Adrenal gland (tissue), 5 donors: ENCODE results near the gene AMHR2.

Experiments used
- CTCF ChIP-seq, 6 experiments: fragments of 450-650 bp in 4 of 6; fragments of 200-600 bp in 2 of 6; sonication (generic) in 1 of 6; IDR thresholded peaks; 1 replicate in 5 of 6; 2 replicates in 1 of 6; pipeline versions ENCODE4 v1.5.1 to v1.8.0; 2016 to 2021; ENCODE audit warnings: antibody characterized with exemption in 6 of 6, mild to moderate bottlenecking in 2 of 6, moderate library complexity in 1 of 6
- POLR2A ChIP-seq, 2 donors: fragments of 450-650 bp; IDR thresholded peaks; one replicate each; pipeline ENCODE4 v1.6.1; 2017; ENCODE audit warnings: antibody characterized with exemption in 2 of 2, mild to moderate bottlenecking in 2 of 2, moderate library complexity in 1 of 2
- donor health status: DM: no; HTN: no; CAD: no.

DNA sequence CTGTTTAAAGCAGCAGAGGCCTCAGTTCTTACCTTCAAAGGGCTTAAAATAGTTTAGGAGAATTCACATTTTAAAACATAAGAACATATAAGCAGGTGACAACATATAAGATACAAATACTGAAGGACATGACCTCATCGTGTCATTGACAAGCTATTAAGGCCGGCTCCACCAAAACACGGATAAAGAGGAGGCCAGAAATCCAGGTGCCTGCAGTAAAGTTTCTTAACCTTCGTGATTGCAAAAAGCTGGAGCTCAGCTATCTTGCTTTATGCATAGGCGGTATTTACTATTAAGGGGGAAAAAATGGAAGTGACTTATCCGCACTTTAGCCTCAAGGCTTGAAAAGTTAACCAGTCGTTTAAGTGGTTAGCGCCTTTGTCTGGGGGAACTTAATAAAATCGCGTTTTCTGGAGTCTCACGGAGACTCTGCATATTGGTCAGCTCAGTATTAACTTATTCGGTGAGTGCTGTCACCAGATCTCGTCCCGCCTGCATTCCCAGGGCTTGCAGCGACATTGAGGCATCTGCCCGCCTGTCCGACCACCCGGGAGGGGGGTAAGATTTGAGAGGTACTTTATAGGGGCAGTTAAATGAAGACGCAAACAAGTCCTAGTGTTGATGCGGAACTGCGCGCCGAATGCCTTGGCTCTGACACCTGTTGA lies 44.8 kb upstream of the AMHR2 start:
- TF ChIP-seq CTCF (IDR thresholded peaks at IDR 0.05): no peak
- TF ChIP-seq POLR2A (IDR thresholded peaks at IDR 0.05): peak in 1 of 2 donors; percentile 88
